ENCODE measurements around the gene CNBP. TPM values are rescaled to one million over a fixed set of nuclear protein-coding genes. Genes with fewer than 3 reads are reported as not detected.

Gene CNBP
- total and polyA plus RNA-seq, 9 of the 15 experiments (the other 6 are each of a cell fraction or from before 2014, with no cell fraction given): 284 to 717 (median 412) TPM

DNA sequence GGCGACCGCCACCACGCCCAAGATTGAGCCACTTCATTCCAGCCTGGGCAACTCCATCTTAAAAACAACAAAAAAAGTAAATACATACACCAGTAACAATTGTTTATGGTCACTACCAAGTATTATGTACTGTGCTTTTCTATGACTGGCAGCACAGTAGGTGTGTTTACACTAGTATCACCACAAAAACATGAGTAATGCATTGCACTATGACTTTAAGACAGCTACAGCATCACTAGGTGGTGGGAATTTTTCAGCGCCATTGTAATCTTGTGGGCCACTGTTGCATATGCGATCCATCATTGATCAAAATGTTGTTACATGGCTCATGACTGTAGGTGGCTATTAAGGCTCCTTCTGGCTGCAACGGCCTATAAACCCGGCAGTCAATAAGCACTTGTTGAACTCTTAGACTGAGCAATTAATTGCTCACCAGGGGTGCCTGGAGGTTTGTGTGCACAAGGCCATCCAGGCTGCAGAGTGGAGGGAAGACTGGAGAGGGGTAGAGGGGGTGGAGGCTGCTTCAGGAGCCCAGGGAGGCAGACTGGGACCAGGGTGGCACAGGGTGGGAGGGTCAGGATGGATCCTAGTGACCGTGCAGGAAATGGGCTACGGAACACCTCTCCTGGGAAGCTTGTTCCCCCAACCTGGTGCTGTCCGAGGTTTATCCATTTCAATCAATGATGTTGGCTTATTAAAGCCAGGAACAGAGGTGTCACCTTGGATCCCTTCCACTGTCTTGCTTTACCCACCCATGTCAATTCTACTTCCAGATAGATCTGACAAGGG, 47.8 kb upstream of the CNBP start:
- peak overlapping the region in 1 of 2 experiments; percentile 78; a peak in 2 of 4 replicates for H3K9ac ChIP-seq (ENCODE audit: insufficient read depth in 1 of 2, low read depth in 2 of 2, low read length in 2 of 2)
- ChIA-PET POLR2A (interaction anchor here (0.6 to 1.0 kb wide), 4 partner anchors 7 to 730 kb away, joined by 3 read pairs; no protein-coding TSS in a partner anchor), CTCF (ENCODE audit: low intra/inter-chr PET ratio) (interaction anchor here (0.6 kb wide), 1 partner anchor 262 kb away, joined by 4 read pairs; no protein-coding TSS in a partner anchor)
- intact Hi-C loops (cut with micrococcal nuclease) (no loop called here), in situ Hi-C loops (cut with MboI) (no loop called here)
- DNase-seq (ENCODE audit: extremely low read depth in 1 of 4, low spot score in 3 of 4): no peak
- WGBS (ENCODE audit: insufficient coverage, low coverage, missing lambda C conversion rate): 58% methylated on average over 8 of the region's 10 CpGs
- TF ChIP-seq WHSC1 (IDR thresholded peaks at IDR 0.05; ENCODE audit: low read length) (no peak), TSC22D4 (tag; IDR thresholded peaks at IDR 0.05) (no peak), TBL1XR1 (IDR thresholded peaks at IDR 0.05; ENCODE audit: low read length in 2 of 2) (no peak), GTF2F1 (IDR thresholded peaks at IDR 0.05; ENCODE audit: low read depth, low read length) (no peak), TAF1 (IDR thresholded peaks at IDR 0.05; ENCODE audit: control insufficient read depth, extremely low read depth, insufficient read depth, low read length, severe bottlenecking) (no peak), HSF4 (CRISPR knock-in tag; IDR thresholded peaks at IDR 0.05; ENCODE audit: borderline replicate concordance) (no peak), SP2 (IDR thresholded peaks at IDR 0.05; ENCODE audit: extremely low read depth, low read depth, low read length, poor library complexity, severe bottlenecking) (no peak), ZNF778 (CRISPR knock-in tag; IDR thresholded peaks at IDR 0.05) (no peak), RBM39 (optimal IDR thresholded peaks at IDR 0.05; ENCODE audit: low read depth, low read length) (no peak), SAFB (IDR thresholded peaks at IDR 0.05; ENCODE audit: borderline replicate concordance, low read depth, low read length) (no peak), HIVEP1 (CRISPR knock-in tag; IDR thresholded peaks at IDR 0.05) (no peak), ZNF696 (CRISPR knock-in tag; conservative IDR thresholded peaks at IDR 0.05) (no peak), SLC30A9 (CRISPR knock-in tag; IDR thresholded peaks at IDR 0.05) (no peak), ZNF354B (CRISPR knock-in tag; IDR thresholded peaks at IDR 0.05) (no peak), PHF8 (IDR thresholded peaks at IDR 0.05; ENCODE audit: borderline replicate concordance, low read length) (no peak), NCOR1 (IDR thresholded peaks at IDR 0.05) (no peak)
- TF ChIP-seq, protein P1, sequence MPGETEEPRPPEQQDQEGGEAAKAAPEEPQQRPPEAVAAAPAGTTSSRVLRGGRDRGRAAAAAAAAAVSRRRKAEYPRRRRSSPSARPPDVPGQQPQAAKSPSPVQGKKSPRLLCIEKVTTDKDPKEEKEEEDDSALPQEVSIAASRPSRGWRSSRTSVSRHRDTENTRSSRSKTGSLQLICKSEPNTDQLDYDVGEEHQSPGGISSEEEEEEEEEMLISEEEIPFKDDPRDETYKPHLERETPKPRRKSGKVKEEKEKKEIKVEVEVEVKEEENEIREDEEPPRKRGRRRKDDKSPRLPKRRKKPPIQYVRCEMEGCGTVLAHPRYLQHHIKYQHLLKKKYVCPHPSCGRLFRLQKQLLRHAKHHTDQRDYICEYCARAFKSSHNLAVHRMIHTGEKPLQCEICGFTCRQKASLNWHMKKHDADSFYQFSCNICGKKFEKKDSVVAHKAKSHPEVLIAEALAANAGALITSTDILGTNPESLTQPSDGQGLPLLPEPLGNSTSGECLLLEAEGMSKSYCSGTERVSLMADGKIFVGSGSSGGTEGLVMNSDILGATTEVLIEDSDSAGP (CRISPR knock-in tag; IDR thresholded peaks at IDR 0.05): no peak
- TF ChIP-seq, protein P2, sequence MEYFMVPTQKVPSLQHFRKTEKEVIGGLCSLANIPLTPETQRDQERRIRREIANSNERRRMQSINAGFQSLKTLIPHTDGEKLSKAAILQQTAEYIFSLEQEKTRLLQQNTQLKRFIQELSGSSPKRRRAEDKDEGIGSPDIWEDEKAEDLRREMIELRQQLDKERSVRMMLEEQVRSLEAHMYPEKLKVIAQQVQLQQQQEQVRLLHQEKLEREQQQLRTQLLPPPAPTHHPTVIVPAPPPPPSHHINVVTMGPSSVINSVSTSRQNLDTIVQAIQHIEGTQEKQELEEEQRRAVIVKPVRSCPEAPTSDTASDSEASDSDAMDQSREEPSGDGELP (CRISPR knock-in tag; IDR thresholded peaks at IDR 0.05; ENCODE audit: borderline replicate concordance): no peak
- no peaks in the 10 kb centered on the region for H4K20me1 ChIP-seq (replicated peaks; ENCODE audit: control insufficient read depth, insufficient read depth, low read length)
- H3K27me3 ChIP-seq (ENCODE audit: control insufficient read depth in 2 of 2, insufficient read depth in 2 of 2, low read length in 2 of 2): no peaks in the 10 kb centered on the region
- no peak overlapping the region for H3K4me3 ChIP-seq
- no peaks in the 10 kb centered on the region for H3K9me3 ChIP-seq (replicated peaks; ENCODE audit: control insufficient read depth, insufficient read depth, low read depth, low read length)
- BruUV-seq (replicated peaks): no TSS peak
- no peak for ATAC-seq
- FAIRE-seq: no peak
- H3K27ac ChIP-seq (ENCODE audit: extremely low read depth, low read depth, low read length): peak overlapping the region; percentile 66; the same call in 1 of the 3 replicates
- H3K36me3 ChIP-seq (ENCODE audit: control insufficient read depth, insufficient read depth, low read length): no peaks in the 10 kb centered on the region
- H3K79me2 ChIP-seq (ENCODE audit: control insufficient read depth, insufficient read depth, low read length): no peaks in the 10 kb centered on the region
- peak overlapping the region; percentile 44 for H2AFZ ChIP-seq (ENCODE audit: low read depth, low read length)
- peaks cover 29 to 39% of the 10 kb centered on the region in 2 experiments for H3K4me1 ChIP-seq (replicated peaks in 1 of 2; ENCODE audit: control insufficient read depth in 2 of 2, insufficient read depth in 2 of 2, low read length in 2 of 2)
- no peak overlapping the region for H3K4me2 ChIP-seq (ENCODE audit: insufficient read depth, low read length)
- no peaks in the 10 kb centered on the region for H3K9me1 ChIP-seq (ENCODE audit: control insufficient read depth, insufficient read depth, low read length)

All from K562 (cell line).